Measurements from ENCODE around the gene ZNF227. TPM values are rescaled to one million over a fixed set of nuclear protein-coding genes. Genes with fewer than 3 reads are reported as not detected.

The ZNF227 gene
- total and polyA plus RNA-seq, 9 of the 15 experiments (the other 6 are each of a cell fraction or from before 2014, with no cell fraction given), result 3.0 to 15.1 (median 10.0) TPM

DNA sequence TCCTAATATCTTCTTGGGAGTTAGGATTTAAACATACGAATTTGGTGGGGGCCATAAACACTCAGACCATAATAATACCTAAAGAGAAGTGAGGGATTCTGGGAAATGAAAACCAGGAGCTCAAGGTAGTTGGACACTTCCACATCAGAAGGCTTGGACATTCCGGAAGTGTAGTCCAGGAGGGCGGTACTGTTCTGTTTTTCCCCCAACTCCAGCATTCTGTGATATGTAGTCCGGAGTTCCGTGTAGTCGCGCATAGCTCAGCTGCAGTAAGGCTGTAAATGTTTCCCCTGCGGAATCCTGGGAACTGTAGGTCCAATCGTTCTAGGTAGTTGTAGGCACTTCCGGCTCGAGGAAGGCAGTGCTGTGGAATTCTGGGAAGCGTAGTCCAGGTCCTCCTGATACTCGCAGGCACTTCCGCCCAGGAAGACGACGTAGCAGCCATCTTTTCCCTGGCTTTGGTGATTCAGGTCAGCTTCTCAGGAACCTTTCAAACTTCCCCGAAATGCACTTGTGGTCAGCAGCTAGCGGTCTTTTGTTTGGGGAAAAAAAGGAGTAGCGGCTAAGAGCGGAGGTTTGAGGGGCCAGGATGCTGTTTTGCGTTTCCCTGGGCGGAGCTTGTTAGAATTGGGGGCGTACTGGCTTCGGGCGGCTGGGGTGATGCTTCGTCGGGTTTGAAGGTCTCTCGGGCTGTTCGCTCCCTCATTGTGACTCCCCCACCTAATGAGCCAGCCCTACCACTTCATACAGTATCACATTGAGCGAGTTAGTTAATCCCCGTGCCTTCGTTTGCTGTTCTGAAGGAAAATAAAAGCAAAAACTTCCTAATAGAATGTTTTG, 47.4 kb upstream of the ZNF227 start, which contains the start of gene ZNF226 (continued):
- TF ChIP-seq, protein P1, sequence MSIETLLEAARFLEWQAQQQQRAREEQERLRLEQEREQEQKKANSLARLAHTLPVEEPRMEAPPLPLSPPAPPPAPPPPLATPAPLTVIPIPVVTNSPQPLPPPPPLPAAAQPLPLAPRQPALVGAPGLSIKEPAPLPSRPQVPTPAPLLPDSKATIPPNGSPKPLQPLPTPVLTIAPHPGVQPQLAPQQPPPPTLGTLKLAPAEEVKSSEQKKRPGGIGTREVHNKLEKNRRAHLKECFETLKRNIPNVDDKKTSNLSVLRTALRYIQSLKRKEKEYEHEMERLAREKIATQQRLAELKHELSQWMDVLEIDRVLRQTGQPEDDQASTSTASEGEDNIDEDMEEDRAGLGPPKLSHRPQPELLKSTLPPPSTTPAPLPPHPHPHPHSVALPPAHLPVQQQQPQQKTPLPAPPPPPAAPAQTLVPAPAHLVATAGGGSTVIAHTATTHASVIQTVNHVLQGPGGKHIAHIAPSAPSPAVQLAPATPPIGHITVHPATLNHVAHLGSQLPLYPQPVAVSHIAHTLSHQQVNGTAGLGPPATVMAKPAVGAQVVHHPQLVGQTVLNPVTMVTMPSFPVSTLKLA (conservative IDR thresholded peaks at IDR 0.05), result 0 out of 4 replicates have a peak, but pooled peaks of 1 of the 2 experiments have one; percentile 15
- TF ChIP-seq CBX2 (IDR thresholded peaks at IDR 0.05; ENCODE audit: insufficient read depth, low read length, poor library complexity, severe bottlenecking), result no peak
- no peak for TF ChIP-seq TARDBP (IDR thresholded peaks at IDR 0.05)
- TF ChIP-seq, protein P2, sequence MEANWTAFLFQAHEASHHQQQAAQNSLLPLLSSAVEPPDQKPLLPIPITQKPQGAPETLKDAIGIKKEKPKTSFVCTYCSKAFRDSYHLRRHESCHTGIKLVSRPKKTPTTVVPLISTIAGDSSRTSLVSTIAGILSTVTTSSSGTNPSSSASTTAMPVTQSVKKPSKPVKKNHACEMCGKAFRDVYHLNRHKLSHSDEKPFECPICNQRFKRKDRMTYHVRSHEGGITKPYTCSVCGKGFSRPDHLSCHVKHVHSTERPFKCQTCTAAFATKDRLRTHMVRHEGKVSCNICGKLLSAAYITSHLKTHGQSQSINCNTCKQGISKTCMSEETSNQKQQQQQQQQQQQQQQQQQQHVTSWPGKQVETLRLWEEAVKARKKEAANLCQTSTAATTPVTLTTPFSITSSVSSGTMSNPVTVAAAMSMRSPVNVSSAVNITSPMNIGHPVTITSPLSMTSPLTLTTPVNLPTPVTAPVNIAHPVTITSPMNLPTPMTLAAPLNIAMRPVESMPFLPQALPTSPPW (CRISPR knock-in tag; IDR thresholded peaks at IDR 0.05), result peak; percentile 47; the same call in 1 of the 2 replicates
- 0 out of 2 replicates have a peak, but pooled peaks have one; percentile 9 for TF ChIP-seq OTX1 (CRISPR knock-in tag; IDR thresholded peaks at IDR 0.05)
- no peak for TF ChIP-seq CREB1 (IDR thresholded peaks at IDR 0.05)
- TF ChIP-seq CREB1 (CRISPR knock-in tag; IDR thresholded peaks at IDR 0.05), result peak; percentile 50; the same call in 1 of the 2 replicates
- peak; percentile 43 for TF ChIP-seq PHF20 (IDR thresholded peaks at IDR 0.05; ENCODE audit: partially characterized antibody)
- TF ChIP-seq ZNF586 (CRISPR knock-in tag; conservative IDR thresholded peaks at IDR 0.05), result no peak
- TF ChIP-seq, protein P3, sequence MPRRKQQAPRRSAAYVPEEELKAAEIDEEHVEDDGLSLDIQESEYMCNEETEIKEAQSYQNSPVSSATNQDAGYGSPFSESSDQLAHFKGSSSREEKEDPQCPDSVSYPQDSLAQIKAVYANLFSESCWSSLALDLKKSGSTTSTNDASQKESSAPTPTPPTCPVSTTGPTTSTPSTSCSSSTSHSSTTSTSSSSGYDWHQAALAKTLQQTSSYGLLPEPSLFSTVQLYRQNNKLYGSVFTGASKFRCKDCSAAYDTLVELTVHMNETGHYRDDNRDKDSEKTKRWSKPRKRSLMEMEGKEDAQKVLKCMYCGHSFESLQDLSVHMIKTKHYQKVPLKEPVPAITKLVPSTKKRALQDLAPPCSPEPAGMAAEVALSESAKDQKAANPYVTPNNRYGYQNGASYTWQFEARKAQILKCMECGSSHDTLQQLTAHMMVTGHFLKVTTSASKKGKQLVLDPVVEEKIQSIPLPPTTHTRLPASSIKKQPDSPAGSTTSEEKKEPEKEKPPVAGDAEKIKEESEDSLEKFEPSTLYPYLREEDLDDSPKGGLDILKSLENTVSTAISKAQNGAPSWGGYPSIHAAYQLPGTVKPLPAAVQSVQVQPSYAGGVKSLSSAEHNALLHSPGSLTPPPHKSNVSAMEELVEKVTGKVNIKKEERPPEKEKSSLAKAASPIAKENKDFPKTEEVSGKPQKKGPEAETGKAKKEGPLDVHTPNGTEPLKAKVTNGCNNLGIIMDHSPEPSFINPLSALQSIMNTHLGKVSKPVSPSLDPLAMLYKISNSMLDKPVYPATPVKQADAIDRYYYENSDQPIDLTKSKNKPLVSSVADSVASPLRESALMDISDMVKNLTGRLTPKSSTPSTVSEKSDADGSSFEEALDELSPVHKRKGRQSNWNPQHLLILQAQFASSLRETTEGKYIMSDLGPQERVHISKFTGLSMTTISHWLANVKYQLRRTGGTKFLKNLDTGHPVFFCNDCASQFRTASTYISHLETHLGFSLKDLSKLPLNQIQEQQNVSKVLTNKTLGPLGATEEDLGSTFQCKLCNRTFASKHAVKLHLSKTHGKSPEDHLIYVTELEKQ (CRISPR knock-in tag; IDR thresholded peaks at IDR 0.05), result no peak
- no peak for TF ChIP-seq SRSF1 (IDR thresholded peaks at IDR 0.05; ENCODE audit: low read depth, low read length)
- no peak for TF ChIP-seq RHOXF2B (CRISPR knock-in tag; conservative IDR thresholded peaks at IDR 0.05)
- TF ChIP-seq NFXL1 (CRISPR knock-in tag; IDR thresholded peaks at IDR 0.05), result no peak
- TF ChIP-seq FOXJ3 (CRISPR knock-in tag; IDR thresholded peaks at IDR 0.05), result no peak
- no peak for TF ChIP-seq ESRRB (CRISPR knock-in tag; IDR thresholded peaks at IDR 0.05; ENCODE audit: borderline replicate concordance)
- TF ChIP-seq ZNF444 (CRISPR knock-in tag; IDR thresholded peaks at IDR 0.05), result no peak
- peak; percentile 37 to 57; a peak in 2 of 4 replicates for TF ChIP-seq TEAD1 (CRISPR knock-in tag; IDR thresholded peaks at IDR 0.05)
- TF ChIP-seq MAFK (IDR thresholded peaks at IDR 0.05; ENCODE audit: low read length), result peak; percentile 15; the same call in 1 of the 2 replicates
- TF ChIP-seq HOMEZ (CRISPR knock-in tag; IDR thresholded peaks at IDR 0.05), result no peak
- TF ChIP-seq SUPT5H (IDR thresholded peaks at IDR 0.05), result peak; percentile 80
